Measurements from ENCODE around the gene NFKBIE. TPM values are rescaled to one million over a fixed set of nuclear protein-coding genes. Genes with fewer than 3 reads are reported as not detected.
"Not testable (repeated sequence)": the region's sequence is repeated elsewhere in the genome, so short reads cannot be mapped to it uniquely, and the experiment has no call there.

The NFKBIE gene
- total RNA-seq, 2 donors from 2014 or later, result 24.1 to 26.1 TPM

DNA sequence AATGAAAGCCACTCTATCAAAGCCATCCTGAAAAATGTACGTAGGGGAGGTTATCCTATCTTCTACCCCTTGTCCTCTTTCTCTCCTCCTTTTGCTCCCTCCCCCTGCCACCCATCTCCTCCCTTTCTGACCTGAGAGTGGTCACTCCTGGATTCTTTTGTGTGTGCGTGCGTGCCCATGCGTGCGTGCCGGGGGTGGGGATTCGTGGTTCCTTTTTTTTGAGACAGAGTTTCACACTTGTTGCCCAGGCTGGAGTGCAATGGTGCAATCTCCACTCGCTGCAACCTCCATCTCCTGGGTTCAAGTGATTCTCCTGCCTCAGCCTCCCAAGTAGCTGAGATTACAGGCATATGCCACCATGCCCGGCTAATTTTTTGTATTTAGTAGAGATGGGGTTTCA is 33.9 kb downstream of the NFKBIE start:
- H3K27me3 Mint-ChIP-seq; ATAC-seq; H3K4me3 Mint-ChIP-seq; H3K27ac Mint-ChIP-seq; H3K4me1 Mint-ChIP-seq (ENCODE audit: low read depth in 2 of 2); H3K9me3 Mint-ChIP-seq; H3K36me3 Mint-ChIP-seq: not testable (repeated sequence)
- DNase-seq (ENCODE audit: low spot score), result peak; percentile 34

DNA sequence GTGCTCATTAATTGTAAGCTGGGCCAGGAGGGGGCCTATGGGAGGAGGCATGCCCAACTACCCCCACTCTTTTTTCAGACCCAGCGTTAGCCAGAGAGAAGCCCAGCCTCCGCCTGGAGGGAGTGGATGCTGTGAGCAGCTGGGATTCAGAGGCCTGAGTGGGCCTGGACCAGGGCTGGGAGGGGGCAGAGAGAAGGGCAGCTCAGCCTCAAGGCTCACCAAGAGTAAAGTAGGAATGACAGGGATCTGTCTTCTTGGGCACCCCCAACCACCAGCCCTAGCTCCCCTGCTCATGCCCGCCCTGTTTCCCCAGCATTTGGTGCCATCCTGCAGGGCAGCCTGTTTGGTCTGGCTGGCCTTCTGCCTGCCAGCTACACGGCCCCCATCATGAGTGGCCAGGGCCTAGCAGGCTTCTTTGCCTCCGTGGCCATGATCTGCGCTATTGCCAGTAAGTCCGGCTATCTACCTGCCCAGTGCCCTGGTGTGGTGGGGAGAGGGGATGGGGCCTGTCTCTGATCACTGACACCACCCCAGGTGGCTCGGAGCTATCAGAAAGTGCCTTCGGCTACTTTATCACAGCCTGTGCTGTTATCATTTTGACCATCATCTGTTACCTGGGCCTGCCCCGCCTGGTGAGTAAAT is 35.2 kb downstream of the NFKBIE start:
- no peak for ATAC-seq
- Mint-ChIP-seq H3K36me3 (no peaks in the 10 kb centered on the region), H3K4me1 (ENCODE audit: low read depth in 2 of 2) (peaks cover 4 to 5% of the 10 kb centered on the region in 2 donors), H3K9me3 (no peaks in the 10 kb centered on the region), H3K27ac (no peak overlapping the region), H3K27me3 (no peaks in the 10 kb centered on the region), H3K4me3 (no peak overlapping the region)
- DNase-seq (ENCODE audit: low spot score), result peak; percentile 12

DNA sequence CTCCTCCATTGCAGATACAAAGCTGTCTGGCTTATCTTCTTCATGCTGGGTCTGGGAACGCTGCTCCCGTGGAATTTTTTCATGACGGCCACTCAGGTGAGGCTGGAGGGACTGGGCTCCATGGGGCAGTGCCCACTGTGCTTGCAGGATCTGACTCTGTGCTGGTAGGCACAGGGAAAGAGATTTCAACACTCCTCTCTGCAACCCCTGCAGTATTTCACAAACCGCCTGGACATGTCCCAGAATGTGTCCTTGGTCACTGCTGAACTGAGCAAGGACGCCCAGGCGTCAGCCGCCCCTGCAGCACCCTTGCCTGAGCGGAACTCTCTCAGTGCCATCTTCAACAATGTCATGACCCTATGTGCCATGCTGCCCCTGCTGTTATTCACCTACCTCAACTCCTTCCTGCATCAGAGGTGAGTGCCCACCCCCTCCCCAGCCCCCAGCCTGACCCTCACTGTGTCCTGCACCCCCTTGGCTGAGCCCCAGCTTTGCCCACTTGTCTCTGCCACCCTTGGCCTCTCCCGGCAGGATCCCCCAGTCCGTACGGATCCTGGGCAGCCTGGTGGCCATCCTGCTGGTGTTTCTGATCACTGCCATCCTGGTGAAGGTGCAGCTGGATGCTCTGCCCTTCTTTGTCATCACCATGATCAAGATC is 35.8 kb downstream of the NFKBIE start:
- H3K36me3 Mint-ChIP-seq, result no peaks in the 10 kb centered on the region
- H3K4me1 Mint-ChIP-seq (ENCODE audit: low read depth in 2 of 2), result peaks cover 7 to 9% of the 10 kb centered on the region in 2 donors
- H3K27me3 Mint-ChIP-seq, result no peaks in the 10 kb centered on the region
- no peaks in the 10 kb centered on the region for H3K9me3 Mint-ChIP-seq
- no peak overlapping the region for H3K4me3 Mint-ChIP-seq
- ATAC-seq (no peak), DNase-seq (ENCODE audit: low spot score) (peak; percentile 41)
- no peak overlapping the region for H3K27ac Mint-ChIP-seq

DNA sequence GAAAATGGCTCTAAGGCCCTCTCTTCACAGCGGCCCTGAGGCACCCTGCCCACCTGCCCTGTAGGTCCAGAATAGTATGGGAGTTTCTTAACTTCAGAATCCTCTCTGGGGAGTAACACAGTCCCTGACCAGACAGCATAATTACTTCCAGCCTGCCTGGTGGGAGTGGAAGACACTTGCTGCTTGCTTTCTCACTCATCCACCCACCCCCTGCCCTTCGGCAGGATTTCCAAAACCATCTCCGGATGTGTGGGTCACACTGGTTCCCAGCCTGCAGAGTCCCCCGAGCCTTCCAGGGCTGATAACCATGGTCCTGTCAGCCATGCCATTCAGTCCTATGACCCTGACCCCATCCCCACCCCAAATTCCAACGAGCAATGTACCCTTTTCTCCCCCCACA is 36.5 kb downstream of the NFKBIE start:
- H3K4me3 Mint-ChIP-seq, result no peak overlapping the region
- H3K4me1 Mint-ChIP-seq (ENCODE audit: low read depth in 2 of 2), result peaks cover 13 to 15% of the 10 kb centered on the region in 2 donors
- H3K27ac Mint-ChIP-seq, result no peak overlapping the region
- H3K27me3 Mint-ChIP-seq, result no peaks in the 10 kb centered on the region
- ATAC-seq, result no peak
- H3K9me3 Mint-ChIP-seq, result no peaks in the 10 kb centered on the region
- no peak for DNase-seq (ENCODE audit: low spot score)
- no peaks in the 10 kb centered on the region for H3K36me3 Mint-ChIP-seq

DNA sequence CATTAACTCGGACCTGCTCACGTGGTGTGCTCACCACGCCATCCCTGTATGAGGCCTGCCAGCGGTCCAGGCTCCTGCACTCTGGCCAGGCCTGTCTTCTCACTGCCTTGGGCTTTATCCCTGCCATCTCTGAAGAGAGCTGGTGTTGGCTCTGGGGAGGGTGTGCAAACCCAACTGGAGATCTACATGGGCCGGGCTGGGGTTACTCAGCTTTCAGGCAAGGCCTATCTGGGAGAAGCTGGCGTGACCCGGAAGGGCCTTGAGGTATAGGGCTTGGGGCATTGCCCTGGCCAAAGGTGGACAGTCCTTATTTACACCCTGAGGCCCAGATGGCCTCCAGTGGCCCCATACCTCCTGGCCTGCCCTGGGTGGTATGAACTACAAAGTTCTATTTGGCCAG is 36.9 kb downstream of the NFKBIE start:
- Mint-ChIP-seq H3K4me3 (no peak overlapping the region), H3K4me1 (ENCODE audit: low read depth in 2 of 2) (peaks cover 9 to 11% of the 10 kb centered on the region in 2 donors), H3K27me3 (no peaks in the 10 kb centered on the region), H3K9me3 (no peaks in the 10 kb centered on the region), H3K27ac (no peak overlapping the region), H3K36me3 (no peaks in the 10 kb centered on the region)
- ATAC-seq, result no peak
- DNase-seq (ENCODE audit: low spot score), result peak; percentile 60

DNA sequence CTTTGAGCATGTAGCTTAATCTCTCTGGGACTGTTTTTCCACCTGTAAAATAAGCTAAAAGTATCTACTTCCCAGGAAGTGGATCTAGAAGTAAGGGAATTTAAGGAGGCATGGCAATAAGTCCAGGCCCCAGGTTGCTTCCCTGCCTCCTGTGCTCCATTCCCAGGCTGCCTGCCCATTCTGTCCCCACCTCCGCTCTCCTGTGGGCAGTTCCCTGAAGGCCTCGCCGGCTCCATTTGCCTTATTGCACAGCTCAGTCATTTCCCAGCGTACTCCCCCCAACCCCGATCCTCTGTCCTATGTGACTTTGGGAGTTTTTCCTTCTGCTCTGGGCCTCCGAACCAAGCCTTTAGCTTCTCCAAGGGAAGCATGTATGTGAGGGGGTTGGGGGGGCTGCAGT is 37.3 kb downstream of the NFKBIE start:
- Mint-ChIP-seq H3K36me3 (no peaks in the 10 kb centered on the region), H3K9me3 (no peaks in the 10 kb centered on the region), H3K4me3 (no peak overlapping the region), H3K27me3 (no peaks in the 10 kb centered on the region), H3K27ac (no peak overlapping the region), H3K4me1 (ENCODE audit: low read depth in 2 of 2) (peaks cover 9 to 12% of the 10 kb centered on the region in 2 donors)
- ATAC-seq (no peak), DNase-seq (ENCODE audit: low spot score) (no peak)

DNA sequence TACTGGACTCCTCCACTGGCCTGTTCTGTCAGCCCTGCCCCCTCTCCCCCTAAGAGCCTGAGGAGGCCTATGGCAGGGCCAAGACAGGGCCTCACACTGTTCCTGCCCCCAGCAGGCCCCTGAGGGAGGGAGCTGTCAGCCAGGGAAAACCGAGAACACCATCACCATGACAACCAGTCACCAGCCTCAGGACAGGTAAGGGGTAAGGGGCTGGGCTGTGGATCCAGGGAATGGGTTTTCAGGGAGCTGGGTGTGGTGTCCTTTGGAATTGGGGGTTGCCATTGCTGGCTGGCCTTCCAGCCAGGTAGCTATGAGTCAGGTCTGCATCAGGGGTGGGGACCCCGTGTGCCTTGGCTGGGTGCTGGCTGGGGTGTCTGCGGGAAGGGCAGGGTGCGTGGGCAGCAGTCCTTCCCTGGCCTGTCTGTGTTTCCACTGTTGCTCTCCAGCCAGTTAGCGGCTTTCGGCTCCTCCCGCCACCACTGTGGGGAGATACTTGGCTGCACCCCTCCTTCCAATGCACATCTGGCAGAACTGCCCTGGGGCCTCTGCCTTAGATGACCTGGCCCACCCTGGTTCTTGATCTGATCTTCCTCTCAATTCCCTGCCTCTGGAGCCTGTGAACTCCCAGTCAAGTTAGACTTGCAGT is 38.1 kb downstream of the NFKBIE start:
- H3K27me3 Mint-ChIP-seq, result peaks cover 0 to 4% of the 10 kb centered on the region in 2 donors
- ATAC-seq, result no peak
- H3K4me1 Mint-ChIP-seq (ENCODE audit: low read depth in 2 of 2), result peaks cover 14 to 18% of the 10 kb centered on the region in 2 donors
- no peak overlapping the region for H3K27ac Mint-ChIP-seq
- DNase-seq (ENCODE audit: low spot score), result peak; percentile 46
- no peak overlapping the region for H3K4me3 Mint-ChIP-seq
- no peaks in the 10 kb centered on the region for H3K9me3 Mint-ChIP-seq
- no peaks in the 10 kb centered on the region for H3K36me3 Mint-ChIP-seq

DNA sequence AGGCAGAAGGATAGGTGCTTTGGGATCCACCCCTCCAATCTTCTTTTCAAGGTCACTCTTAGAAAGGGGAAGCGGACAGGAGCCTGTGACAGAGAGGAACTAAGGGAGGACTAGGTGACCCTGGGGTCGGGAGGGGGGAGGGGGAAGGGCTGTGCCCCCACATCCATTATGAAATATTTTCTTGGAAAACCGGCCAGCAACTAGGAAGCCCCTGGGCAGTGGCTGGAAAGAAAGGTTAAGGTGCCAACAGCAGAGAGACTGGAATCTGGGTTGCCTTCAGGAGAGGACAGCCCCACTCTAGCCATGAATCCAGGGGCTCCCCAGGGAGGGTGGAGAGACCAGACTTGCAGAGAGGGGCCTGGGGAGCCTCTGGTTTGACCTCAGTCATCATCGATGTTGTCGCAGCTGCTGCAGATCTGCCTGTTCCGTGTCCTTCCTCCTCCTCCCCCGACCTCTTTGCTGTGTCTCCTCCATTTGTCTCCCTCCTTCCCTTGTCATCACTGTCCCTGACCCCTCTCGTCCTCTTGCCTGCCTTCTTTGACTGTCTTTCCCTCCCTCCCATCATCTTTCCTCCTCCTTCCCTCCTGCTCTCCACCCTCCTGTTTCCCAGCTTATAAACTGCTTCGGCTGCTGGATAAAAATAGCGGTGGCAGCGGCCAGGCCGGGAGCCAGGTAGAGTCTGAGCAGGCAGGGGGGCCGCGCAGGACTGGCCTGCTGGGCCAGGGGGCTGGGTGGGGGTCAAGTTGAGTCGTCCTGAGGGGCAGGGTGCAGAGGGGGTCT is 38.8 kb downstream of the NFKBIE start:
- DNase-seq (ENCODE audit: low spot score) (peak; percentile 35), ATAC-seq (no peak)
- Mint-ChIP-seq H3K4me3 (no peak overlapping the region), H3K36me3 (no peaks in the 10 kb centered on the region), H3K27ac (no peak overlapping the region), H3K9me3 (no peaks in the 10 kb centered on the region), H3K4me1 (ENCODE audit: low read depth in 2 of 2) (peaks cover 14 to 18% of the 10 kb centered on the region in 2 donors), H3K27me3 (peaks cover 0 to 4% of the 10 kb centered on the region in 2 donors)

DNA sequence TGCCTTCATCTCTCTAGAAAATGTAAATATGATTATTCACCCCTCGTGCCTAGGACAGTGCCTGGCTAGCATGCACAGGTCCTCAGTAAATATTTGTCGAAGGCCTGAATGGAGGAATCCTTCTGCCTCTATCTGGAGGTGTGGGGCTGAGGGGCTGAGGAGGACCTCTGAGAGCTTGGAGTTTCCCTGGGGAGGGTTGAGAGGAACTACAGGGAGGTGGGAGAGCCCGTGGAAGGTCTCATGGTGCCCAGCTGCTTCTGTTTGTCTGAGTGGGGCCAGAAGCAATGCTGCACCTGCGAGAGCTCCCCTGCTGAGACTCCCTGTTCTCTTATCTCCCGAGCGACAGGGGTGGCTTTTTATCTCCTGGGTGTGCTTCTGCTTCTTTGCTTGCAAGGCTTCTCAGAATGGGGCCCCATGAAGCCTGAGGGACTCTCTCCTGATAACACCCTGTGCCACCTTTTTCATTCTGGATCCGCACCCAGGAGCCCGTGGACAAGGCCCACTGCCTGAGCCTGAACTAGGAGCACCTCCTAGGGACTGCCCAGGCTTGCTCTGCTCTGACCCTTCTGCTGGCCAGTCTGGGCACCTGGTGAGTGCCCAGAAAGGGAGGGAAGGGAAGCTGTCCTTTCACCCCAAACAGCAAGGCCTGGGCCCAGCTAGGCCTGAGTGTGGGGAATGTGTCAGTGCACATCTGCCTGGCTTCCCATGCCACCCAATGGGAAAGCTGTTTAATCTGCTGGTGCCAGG is 39.6 kb downstream of the NFKBIE start:
- ATAC-seq (no peak), DNase-seq (ENCODE audit: low spot score) (peak; percentile 42)
- H3K4me3 Mint-ChIP-seq, result no peak overlapping the region

DNA sequence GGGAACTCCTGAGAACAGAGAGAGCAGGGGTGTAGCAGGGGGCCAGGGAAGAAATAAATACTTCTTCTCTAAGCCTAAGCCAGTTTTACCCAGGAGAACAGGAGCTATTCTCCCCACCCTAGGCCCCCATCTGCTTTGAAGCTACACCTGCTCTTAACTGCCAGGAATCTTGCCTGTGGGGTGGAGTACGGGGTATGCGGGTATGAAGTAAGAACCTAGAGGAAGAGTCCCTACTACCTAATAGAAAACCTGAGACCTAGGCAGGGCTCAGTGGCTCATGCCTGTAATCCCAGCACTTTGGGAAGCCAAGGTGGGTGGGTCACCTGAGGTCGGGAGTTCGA is 40.4 kb downstream of the NFKBIE start:
- H3K9me3 Mint-ChIP-seq, result no peaks in the 10 kb centered on the region
- H3K4me1 Mint-ChIP-seq (ENCODE audit: low read depth in 2 of 2), result peaks cover 19 to 23% of the 10 kb centered on the region in 2 donors
- H3K4me3 Mint-ChIP-seq, result peak overlapping the region; percentile 87
- no peak for ATAC-seq
- no peak for DNase-seq (ENCODE audit: low spot score)
- peaks cover 0 to 4% of the 10 kb centered on the region in 2 donors for H3K27me3 Mint-ChIP-seq
- H3K36me3 Mint-ChIP-seq, result no peaks in the 10 kb centered on the region
- H3K27ac Mint-ChIP-seq, result no peak overlapping the region

More for the DNA sequence above, 39.6 kb downstream of the NFKBIE start:
- no peaks in the 10 kb centered on the region for H3K36me3 Mint-ChIP-seq
- H3K9me3 Mint-ChIP-seq, result no peaks in the 10 kb centered on the region
- H3K4me1 Mint-ChIP-seq (ENCODE audit: low read depth in 2 of 2), result peaks cover 19 to 23% of the 10 kb centered on the region in 2 donors
- no peak overlapping the region for H3K27ac Mint-ChIP-seq
- H3K27me3 Mint-ChIP-seq, result peaks cover 0 to 4% of the 10 kb centered on the region in 2 donors

DNA sequence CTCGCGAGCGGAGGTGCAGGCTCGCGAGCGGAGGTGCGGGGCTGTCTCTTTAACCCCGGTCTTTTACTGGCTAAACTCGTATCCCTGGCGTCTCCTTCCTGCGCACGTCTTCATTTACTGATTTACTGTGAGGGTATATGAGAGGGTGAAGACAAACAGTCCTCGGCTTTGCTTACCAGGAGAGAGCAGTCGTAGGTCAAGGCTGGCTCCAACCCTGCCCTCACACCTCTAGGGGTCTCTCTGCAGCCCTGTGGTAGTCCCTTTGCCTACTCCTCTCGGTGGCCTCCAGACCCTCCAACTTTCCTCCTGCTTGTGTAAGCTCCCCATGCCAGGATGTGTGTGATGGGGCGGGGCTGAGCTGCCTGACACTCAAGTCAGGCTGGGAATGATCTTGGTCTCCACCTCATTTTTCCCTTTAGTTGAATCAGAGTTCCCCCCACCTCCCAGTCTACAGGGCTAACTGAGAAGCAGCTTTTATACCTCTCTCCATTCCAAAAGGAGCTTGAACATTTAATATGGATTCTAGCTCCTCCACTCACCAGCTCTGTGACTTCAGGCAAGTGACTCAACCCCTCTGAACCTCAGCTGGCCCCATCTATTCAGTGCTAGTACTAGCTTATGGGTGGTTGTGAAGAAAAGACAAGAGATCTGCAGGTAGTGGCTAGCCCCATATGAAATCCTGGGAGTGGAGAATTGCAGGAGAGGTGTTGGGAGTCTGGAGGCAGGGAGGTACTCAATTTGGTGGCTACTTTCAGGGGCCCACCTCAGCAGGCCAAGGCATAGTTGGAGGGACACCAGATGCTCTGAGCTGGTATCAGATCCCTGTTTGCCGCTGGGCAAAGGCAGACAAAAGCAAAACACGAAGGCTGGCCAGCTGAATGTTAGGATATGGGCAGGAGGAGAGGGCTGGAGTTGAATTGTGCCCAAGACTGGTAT is 41.1 kb downstream of the NFKBIE start:
- peaks cover 0 to 4% of the 10 kb centered on the region in 2 donors for H3K27me3 Mint-ChIP-seq
- H3K4me3 Mint-ChIP-seq, result peak overlapping the region; percentile 87
- peak; percentile 31 for DNase-seq (ENCODE audit: low spot score)
- ATAC-seq, result peak in 1 of 2 donors; percentile 2
- H3K36me3 Mint-ChIP-seq, result no peaks in the 10 kb centered on the region
- no peak overlapping the region for H3K27ac Mint-ChIP-seq
- peaks cover 19 to 23% of the 10 kb centered on the region in 2 donors for H3K4me1 Mint-ChIP-seq (ENCODE audit: low read depth in 2 of 2)
- no peaks in the 10 kb centered on the region for H3K9me3 Mint-ChIP-seq

DNA sequence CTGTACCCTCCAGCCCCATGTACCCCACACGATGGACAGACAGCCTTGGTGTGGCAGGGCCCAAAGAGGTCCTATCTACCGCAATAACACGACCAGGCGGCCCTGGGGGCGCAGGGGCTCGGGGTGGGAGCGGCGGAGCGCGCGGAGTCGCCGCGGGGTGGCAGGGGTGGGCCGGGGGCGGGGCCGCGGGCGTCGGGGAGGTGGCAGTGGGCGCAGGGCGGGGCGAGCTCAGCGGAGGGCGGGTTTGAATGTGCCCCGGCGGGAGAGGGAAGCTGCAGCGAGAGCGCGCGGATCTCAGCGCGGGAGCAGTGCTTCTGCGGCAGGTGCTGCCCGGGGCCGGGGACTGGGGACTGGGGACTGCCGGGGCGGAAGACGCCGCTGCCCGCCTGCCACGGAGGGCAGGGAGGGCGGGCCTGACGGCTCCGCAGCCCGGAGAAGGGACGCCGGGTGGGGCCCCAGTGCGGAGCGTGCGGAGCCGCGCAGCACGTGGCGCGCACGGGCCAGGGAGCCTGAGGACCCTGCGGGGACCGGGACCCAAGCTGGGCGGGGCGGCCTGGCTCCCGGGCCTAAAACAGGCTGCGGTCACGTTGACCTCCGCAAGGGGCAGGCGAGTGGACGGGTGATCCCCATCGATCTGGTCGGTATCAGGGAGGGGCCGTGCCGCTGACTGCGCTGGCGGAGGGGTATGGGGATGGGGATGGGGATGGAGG is 41.9 kb downstream of the NFKBIE start, which contains the start of gene SLC29A1:
Gene SLC29A1, plus strand, starts transcription at position 277 of the 710 bp plus-strand sequence. CDS start 3,719 bp downstream, outside the sequence.
- peaks cover 20 to 23% of the 10 kb centered on the region in 2 donors for H3K4me1 Mint-ChIP-seq (ENCODE audit: low read depth in 2 of 2)
- H3K9me3 Mint-ChIP-seq, result no peaks in the 10 kb centered on the region
- H3K36me3 Mint-ChIP-seq, result no peaks in the 10 kb centered on the region
- DNase-seq (ENCODE audit: low spot score) (peak; percentile 87), ATAC-seq (peak; percentile 80 to 87)
- H3K4me3 Mint-ChIP-seq, result peak within 1 kb of the TSS; percentile 87
- peak within 1 kb of the TSS; percentile 18 to 66 for H3K27ac Mint-ChIP-seq
- H3K27me3 Mint-ChIP-seq, result peaks cover 0 to 4% of the 10 kb centered on the region in 2 donors

Measured in natural killer cell treated with Interleukin-12 subunit alpha and Interleukin-12 subunit beta and Interleukin-15 and Interleukin-18, amount 100 ng/mL, for 72 hours (primary cell).